ACHN (cell line): Measurements from ENCODE around the gene FAM120B.

Experiments used
- DNase-seq: peaks from one replicate; pipeline ENCODE4 v3.0.0-alpha.2; 2015
- in situ Hi-C: cut with HindIII; loops from 2 replicates; pipeline ENCODE4 v1.10.0; 2017; ENCODE audit warnings: low sequenced_read_pairs, low pct_ligation_motif_present, low pct_unique_long_range_greater_than_20kb

The FAM120B gene

GRCh38 chr6:170444811-170445211 lies 138.3 kb downstream of the FAM120B start:
- in situ Hi-C loops: no loop called here

DNA sequence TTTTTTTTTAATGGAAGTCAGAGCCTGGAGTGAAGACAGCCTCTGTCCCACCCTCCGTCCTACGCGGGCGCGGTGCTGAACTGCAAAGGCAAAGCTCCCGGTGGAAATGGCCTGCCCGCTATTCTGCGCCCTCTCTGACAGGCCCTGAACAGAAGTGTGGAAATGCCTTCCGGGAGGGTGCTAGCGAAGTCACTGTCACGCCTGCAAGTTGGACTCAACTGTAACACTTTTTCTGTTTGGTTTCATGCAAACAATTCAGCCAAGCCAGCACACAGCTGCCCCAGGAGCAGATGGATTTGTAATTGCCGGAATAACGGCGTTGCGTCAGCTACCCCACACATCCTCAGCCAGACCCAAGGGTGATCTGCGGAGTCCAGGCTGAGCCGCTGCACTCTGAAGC lies 138.9 kb downstream of the FAM120B start:
- in situ Hi-C loops: no loop called here
- DNase-seq: no peak

More at GRCh38 chr6:170444811-170445211, 138.3 kb downstream of the FAM120B start:
- DNase-seq: no peak

DNA sequence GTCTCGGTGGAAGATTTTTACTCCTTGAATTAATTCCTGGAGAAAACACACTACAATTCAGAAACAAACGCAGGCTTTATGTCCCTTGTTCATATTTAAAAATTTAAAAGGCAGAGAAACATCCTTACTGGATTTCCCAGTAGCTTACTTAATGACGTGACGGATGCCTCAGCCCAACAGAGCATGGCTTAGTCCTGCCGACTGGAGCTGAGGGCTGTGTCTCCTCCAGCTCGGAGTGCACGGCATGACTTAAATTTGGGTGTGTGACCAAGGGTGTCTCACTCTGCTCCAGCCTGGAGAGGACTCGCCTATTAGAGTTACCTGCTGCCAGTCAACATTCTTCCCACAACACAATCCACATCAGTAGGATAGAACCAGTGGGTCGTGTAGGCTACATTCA lies 139.4 kb downstream of the FAM120B start:
- in situ Hi-C loops: no loop called here
- DNase-seq: no peak

DNA sequence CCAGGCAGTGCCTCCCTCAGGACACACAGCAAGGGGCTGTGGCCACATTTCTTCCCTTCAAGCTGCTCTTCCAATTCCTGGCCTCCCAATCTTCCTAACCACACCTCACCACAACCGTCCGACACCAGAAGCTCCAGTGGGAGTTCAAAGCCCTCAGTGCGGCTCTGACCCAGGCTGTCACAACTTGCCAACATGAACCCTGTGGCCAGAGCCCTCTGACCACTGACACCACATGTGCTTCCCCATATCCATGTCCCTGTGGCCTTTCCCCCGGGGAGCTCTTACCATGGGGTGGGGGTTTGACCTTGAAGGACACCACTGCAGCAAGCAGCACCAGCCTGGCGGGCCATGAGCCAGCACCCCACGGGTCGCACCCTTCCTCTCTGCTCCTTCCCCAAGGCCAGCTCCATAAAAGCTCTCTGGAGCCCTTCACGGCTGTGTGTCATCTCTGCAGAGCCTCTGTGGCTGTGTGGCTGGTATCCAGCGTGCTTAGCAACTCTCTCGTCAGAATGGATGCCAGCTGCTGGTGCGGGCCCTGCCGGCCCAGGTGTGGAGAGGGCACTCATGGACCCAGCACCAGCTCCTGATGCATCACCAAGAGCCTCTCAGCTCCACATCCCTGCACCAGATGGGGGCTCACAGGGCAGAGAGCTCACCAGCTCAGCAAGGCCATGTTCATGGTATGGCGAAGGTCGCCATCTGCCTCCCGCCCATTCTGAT lies 140.4 kb downstream of the FAM120B start:
- no peak for DNase-seq
- in situ Hi-C loops: no loop called here

DNA sequence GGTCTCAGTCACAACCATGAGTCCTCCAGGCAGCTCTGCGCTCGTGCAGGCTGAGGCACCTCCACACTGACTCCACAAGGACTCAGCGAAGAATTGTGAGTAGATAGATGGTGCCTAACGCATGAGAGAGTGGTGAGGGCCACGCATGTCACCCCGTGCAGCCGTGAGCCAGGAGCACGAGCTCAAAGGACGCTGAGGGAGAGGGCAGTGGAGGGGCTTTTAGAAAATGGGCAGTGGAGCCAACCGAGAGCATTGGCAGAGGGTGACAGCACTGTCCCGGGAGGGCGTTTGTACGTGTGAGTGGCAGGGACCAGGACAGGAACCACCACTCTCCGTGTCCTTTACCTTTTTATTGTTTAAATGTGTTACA lies 141.0 kb downstream of the FAM120B start:
- DNase-seq: no peak
- in situ Hi-C loops: no loop called here

- DNase-seq: no peak
- in situ Hi-C loops: no loop called here
Observed at GRCh38 chr6:170448317-170448716, 141.8 kb downstream of the FAM120B start.

GRCh38 chr6:170448751-170449630 lies 142.4 kb downstream of the FAM120B start:
- no peak for DNase-seq
- in situ Hi-C loops: no loop called here

DNA sequence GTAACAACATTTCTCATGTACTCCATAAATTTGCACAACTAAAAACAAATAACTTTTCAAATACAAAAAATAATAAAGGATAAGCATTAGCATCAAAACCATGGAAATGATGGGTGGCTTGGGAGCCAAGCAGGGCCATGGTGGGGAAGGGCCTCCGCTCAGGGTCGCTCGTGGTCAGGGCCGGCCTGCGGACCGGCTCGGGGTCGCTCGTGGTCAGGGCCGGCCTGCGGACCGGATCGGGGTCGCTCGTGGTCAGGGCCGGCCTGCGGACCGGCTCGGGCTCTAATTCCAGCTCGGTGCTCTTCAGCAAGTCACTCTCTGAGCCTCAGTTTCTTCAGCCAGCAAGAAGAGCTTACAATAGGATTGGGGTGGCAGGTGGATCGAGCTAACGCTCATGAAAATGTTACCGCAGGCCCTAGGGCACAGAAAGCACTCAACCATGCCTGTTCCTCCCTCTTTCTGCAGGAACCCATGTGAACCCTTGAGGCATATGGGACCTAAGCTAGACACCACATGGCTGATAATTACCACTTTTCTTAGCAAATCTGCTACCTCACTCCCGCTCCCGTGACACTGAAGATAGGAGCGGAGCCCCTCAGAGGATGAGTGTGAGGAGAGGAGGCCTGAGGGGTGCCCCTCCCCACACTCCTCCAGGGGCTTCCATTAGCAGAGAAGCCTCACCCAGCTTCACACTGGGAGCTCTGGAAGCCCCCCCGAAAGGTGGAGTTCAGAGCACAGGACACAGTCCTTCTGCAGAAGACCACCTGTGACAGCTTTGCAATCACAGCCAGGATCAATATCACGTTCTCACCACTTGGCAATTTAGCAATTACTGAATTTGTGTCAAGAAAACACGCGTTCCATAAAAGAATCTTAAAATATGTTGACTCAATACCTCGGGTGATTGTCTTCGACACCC lies 143.5 kb downstream of the FAM120B start:
- DNase-seq: no peak
- in situ Hi-C loops: no loop called here

DNA sequence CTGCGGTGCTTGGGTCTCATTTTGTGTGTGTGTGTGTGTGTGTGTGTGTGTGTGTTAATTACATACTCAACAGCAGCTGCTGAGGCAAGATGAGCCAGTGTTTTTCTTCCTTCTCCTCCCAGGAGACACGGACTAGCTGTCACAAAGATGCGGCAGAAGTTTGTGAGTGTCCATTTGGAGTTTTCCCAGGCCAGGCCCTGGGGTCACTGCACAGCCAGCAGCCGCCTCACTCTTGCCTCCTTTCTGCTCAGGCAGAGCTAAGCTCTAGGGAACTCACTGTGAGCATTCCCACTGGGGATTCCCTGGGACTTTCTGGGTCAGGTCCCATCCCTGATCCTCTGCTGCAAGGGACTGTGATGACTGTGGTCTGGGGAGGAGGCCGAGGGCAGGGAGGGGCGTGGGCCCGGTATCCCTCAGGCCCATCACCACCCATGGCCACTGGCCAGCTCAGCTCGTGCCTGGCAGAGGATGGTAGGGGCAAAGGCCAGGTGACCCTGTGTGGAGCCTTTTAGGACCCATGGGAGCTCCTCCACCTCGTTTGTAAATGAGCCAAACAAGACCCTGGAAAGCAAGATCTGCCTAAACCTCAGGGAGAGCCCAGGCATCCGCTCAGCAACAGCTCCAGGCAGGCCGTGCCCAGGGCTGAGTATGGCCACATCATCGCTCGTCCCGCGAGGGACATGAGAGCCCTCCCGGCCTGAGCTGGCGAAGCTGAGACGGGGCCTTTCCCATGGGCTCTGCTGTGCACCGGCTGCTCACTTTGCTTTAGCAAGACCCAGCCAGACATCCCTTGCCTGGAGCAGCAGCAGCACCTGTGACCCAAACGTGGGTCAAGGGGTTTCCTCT lies 144.6 kb downstream of the FAM120B start:
- no peak for DNase-seq
- in situ Hi-C loops: no loop called here

DNA sequence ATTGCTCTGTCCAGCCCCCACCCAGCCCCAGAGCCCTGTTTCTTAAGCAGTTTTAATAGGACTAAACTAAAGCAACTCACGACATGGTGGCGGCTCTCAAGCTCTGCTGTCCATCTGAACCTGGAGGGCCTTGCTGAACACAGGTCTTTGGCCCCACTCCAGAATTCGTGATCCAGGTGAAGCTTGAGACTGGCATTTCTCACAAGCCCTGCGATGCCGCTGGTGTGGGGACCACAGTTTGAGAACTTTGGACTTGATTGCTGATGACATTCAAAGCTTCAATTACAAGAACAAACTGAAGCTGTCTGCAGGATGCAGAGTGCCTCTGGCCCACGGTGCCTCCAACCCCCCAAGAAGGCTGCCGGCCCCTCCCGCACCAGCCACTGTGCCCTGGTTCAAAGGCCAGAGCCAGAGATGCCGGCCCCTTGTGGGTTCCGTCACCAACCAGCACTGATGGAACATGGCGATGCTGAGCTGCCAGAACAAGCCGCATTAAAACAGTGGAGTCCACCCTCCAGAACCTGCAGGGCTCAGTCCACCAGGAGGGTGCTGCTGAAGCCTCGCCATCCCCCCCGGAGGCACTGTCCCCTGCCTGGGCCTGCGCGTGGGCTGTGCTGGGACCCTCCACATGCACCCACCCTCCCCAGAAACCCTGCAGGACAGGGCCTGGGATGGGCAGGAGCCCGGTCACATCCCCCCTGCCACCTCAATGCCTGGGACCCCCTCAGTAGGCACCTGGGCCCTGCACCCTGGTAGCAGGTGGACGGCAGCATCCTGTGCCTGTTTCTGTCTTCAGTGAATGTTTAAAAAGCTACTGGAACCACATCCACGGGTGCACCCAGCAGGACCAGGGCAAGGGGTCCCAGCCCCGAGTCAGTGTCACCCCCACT lies 145.4 kb downstream of the FAM120B start:
- in situ Hi-C loops: no loop called here
- DNase-seq: no peak

GRCh38 chr6:170452767-170453545 lies 146.4 kb downstream of the FAM120B start:
- DNase-seq: no peak
- in situ Hi-C loops: no loop called here

DNA sequence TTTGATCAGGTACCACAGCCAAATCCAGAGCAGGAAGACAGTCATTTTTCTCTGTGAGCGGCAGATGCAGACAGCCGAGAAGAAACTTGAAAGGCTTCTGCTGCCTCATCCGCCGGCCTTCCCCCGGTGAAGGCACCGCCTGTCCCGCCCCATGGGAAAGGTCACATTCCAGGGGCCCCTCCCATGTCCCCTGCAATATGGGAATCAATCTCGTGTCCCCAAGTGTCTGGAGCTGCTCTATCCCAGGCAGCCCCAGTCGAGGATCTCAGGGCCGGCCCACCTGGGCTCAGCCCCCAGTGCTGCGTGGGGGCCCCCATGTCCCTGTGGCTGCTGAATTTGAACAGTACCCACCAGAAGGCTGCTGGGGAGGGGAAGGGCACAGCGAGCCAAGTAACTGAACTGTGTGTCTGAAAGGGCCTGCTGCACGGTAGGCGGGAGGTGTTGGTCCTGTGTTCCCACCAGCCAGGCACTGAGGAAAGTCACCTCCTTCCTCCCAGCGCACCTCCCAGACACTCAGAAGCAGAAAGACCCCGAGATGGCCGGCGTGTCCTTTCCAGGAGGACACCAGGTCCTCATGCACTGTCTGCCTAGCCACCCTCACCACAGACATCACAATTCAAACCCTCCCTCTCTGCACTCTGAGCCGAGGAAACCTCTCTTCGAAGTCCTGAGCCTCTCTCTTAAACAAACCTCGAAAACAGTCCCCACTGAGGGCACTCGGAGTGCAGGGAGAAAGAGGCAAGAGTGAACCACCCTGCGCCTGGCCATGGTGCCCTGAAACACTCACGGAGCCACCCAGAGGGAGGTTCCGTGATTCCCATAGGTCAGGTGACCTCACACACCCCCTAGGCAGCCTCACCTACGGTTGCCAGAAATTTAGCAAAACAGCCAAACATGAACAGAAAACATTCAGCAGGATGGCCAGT lies 147.3 kb downstream of the FAM120B start:
- in situ Hi-C loops: no loop called here

GRCh38 chr6:170454512-170455285 lies 148.1 kb downstream of the FAM120B start:
- no peak for DNase-seq
- in situ Hi-C loops: no loop called here

More for the DNA sequence above, 147.3 kb downstream of the FAM120B start:
- no peak for DNase-seq

- in situ Hi-C loops: no loop called here
- no peak for DNase-seq
Observed at GRCh38 chr6:170455335-170455979, 148.9 kb downstream of the FAM120B start.
